IPS-11a (cell line): ENCODE measurements around the gene PABPN1L.

ENCODE experiments used
- H3K4me3 ChIP-seq: one replicate; pipeline ENCODE4 v1.5.1; 2013; ENCODE audit warnings: low read depth, low read length, control low read depth

The PABPN1L gene

GRCh38 chr16:88853325-88853941 lies 13.0 kb downstream of the PABPN1L start:
- H3K4me3 ChIP-seq: no peak overlapping the region

- no peak overlapping the region for H3K4me3 ChIP-seq
These were observed 14.8 kb downstream of the PABPN1L start for GRCh38 chr16:88851616-88852015.

GRCh38 chr16:88850531-88851199 lies 15.8 kb downstream of the PABPN1L start:
- H3K4me3 ChIP-seq: no peak overlapping the region

- H3K4me3 ChIP-seq: no peak overlapping the region
These were observed 17.9 kb downstream of the PABPN1L start for GRCh38 chr16:88848557-88848956.

GRCh38 chr16:88847654-88848053 lies 18.8 kb downstream of the PABPN1L start:
- no peak overlapping the region for H3K4me3 ChIP-seq

GRCh38 chr16:88846088-88846487 lies 20.4 kb downstream of the PABPN1L start:
- no peak overlapping the region for H3K4me3 ChIP-seq

- no peak overlapping the region for H3K4me3 ChIP-seq
These were observed 21.9 kb downstream of the PABPN1L start for GRCh38 chr16:88844419-88845036.

GRCh38 chr16:88843256-88843655 lies 23.2 kb downstream of the PABPN1L start:
- no peak overlapping the region for H3K4me3 ChIP-seq

GRCh38 chr16:88842806-88843205 lies 23.7 kb downstream of the PABPN1L start:
- no peak overlapping the region for H3K4me3 ChIP-seq

GRCh38 chr16:88842308-88842756 lies 24.1 kb downstream of the PABPN1L start:
- H3K4me3 ChIP-seq: no peak overlapping the region

GRCh38 chr16:88841521-88842307 lies 24.7 kb downstream of the PABPN1L start:
- no peak overlapping the region for H3K4me3 ChIP-seq

- H3K4me3 ChIP-seq: no peak overlapping the region
These were observed 25.8 kb downstream of the PABPN1L start for GRCh38 chr16:88840600-88841215.

GRCh38 chr16:88839745-88840599 lies 26.5 kb downstream of the PABPN1L start:
- H3K4me3 ChIP-seq: no peak overlapping the region

- no peak overlapping the region for H3K4me3 ChIP-seq
These were observed 27.4 kb downstream of the PABPN1L start for GRCh38 chr16:88839026-88839529.

GRCh38 chr16:88838566-88838965 lies 27.9 kb downstream of the PABPN1L start:
- H3K4me3 ChIP-seq: no peak overlapping the region

GRCh38 chr16:88837806-88838205 lies 28.7 kb downstream of the PABPN1L start:
- H3K4me3 ChIP-seq: no peak overlapping the region

- no peak overlapping the region for H3K4me3 ChIP-seq
These were observed 29.7 kb downstream of the PABPN1L start for GRCh38 chr16:88836791-88837190.

GRCh38 chr16:88835818-88836217 lies 30.6 kb downstream of the PABPN1L start:
- H3K4me3 ChIP-seq: no peak overlapping the region

- H3K4me3 ChIP-seq: no peak overlapping the region
These were observed 31.1 kb downstream of the PABPN1L start for GRCh38 chr16:88835383-88835782.

GRCh38 chr16:88834670-88835069 lies 31.8 kb downstream of the PABPN1L start:
- H3K4me3 ChIP-seq: no peak overlapping the region
